NCI-H526 (cell line): ENCODE results near the gene CTCF.
A peak's percentile ranks its signal among the peaks of the same experiment; 100 is the strongest.
"Not testable (repeated sequence)": the region's sequence is repeated elsewhere in the genome, so short reads cannot be mapped to it uniquely, and the experiment has no call there.

Experiments used
- DNase-seq, 2 experiments: peaks; one replicate each; lab custom pipeline; 2025; lab: John Stamatoyannopoulos, UW

The CTCF gene

GRCh38 chr16:67562526-67562917 is at the start of gene CTCF:
CTCF (plus strand) TSS chr16:67562526; CDS start chr16:67610833, 48,307 bp downstream.
- DNase-seq, result peak in 1 of 2 experiments; percentile 79

DNA sequence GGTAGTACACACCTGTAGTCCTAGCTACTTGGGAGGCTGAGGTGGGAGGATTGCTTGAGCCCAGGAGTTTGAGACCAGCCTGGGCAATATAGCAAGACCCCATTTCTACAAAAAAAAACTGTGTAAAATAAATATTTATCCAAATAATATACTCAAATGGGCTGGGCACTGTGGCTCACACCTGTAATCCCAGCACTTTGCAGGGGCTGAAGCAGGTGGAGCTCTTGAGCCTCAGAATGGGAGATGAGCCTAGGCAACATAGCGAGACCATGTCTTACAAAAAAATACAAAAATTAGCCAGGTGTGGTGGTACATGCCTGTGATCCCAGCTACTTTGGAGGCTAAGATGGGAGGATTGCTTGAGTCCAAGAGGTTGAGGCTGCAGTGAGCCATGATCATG is 48.4 kb upstream of the CTCF start:
- not testable (repeated sequence) for DNase-seq

GRCh38 chr16:67514382-67514828 is 47.9 kb upstream of the CTCF start:
- DNase-seq, result peak; percentile 36 to 76

- no peak for DNase-seq
Measured at GRCh38 chr16:67516296-67517154, 45.8 kb upstream of the CTCF start.

GRCh38 chr16:67517155-67517445 is 45.2 kb upstream of the CTCF start:
- DNase-seq, result no peak

DNA sequence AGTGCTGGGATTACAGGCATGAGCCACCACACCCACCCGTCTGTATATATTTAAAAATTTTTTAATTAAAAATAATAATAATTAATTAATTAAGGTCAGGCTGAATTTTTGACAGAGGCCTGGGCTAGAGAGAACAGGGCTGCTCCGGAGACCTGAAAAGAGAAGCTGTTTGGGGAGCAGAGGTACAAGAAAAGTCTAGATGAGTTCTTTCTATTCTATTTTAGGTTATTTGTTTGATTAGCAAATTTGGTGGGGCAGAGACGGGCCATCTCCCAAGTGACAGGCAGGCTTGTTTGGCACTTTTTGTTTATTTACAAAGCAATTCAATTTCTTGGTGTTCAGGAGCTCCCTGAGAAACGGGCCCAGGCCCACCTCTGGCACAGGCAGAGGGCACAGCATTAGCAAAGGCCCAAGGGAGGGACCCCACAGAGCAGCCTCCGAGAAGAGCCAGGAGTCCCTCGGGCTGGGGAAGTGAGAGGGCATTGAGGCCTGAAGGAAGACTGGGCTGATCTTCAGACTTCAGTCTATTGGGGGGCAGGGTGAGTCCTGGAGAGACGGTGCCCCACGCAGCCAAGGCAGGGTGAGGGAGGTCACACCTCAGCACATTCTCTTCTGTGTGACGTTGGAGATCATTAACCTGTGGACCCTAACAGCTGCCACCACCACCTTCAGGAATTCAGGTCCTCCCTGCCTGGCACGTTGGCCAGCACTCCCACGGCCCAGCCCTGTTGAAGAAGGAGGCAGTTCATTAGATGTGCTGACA is 44.5 kb upstream of the CTCF start:
- DNase-seq, result no peak

DNA sequence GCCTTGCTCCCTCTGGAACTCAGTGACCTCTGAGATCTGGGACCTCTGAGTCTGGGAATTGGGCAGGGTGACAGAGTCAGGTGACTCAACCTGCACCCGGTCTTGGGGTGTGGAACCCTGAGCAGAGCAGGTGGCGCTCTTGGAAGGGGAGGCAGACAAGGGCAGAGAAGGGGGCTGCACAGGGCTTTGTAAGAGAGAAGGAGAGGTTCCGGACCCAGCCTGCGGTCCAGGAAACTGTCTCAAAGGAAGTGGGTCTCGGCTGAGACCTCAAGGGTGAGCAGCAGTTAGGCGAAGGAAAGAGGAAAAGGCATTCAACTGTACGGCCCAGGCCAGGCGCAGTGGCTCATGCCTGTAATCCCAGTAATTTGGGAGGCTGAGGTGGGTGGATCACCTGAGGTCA is 43.6 kb upstream of the CTCF start:
- no peak for DNase-seq

DNA sequence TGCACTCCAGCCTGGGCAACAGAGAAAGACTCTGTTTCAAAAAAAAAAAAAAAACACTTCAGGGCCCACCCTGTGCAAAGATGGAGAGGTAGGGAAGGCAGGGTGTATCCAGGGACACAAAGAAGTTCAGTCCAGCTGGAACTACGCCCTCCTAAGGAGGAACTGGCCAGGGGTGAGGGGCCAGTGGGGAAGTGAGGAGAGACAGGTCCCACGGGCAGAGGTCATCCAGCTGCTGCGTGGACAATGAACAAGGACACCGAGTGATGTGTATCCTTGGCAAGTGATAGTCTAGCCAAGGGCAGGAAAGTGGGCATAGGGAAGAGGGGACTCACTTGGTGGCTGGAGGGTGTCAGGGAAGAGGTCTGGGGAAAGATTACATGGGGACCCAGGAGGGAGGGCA is 43.1 kb upstream of the CTCF start:
- no peak for DNase-seq

DNA sequence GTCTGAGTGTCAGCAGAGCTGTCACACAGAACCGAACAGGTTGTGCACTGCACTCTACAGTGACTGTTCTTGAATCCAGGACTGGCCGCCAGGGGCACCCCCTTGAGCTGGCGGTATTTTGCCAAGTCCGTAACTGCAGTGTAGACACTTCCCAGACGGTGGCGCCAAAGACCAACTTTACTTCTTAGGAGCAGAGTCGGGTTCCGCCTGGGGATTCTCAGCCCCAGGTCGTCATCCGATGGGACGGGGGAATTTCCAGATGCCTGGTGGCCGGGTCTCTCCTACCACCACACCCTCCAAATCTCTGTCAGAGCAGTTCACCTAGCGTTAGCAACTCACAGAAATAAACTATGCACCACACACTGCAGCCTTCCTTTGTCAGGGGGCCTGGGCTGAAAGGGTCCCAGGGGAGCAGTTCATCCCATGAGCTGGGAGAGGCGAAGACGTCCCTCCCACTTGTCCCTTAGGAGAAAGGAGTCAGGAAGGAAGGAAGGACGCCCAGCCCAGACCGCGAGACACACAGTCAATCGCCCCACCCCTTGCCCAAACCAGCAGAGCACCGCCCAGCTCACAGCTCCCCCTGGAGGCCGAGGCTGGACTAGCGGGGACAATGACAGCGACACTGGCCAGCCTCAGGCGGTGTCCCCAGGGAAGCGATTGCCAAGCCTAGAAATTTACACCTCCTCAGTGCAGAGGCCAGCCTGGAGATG is 41.1 kb upstream of the CTCF start:
- peak; percentile 87 to 93 for DNase-seq

DNA sequence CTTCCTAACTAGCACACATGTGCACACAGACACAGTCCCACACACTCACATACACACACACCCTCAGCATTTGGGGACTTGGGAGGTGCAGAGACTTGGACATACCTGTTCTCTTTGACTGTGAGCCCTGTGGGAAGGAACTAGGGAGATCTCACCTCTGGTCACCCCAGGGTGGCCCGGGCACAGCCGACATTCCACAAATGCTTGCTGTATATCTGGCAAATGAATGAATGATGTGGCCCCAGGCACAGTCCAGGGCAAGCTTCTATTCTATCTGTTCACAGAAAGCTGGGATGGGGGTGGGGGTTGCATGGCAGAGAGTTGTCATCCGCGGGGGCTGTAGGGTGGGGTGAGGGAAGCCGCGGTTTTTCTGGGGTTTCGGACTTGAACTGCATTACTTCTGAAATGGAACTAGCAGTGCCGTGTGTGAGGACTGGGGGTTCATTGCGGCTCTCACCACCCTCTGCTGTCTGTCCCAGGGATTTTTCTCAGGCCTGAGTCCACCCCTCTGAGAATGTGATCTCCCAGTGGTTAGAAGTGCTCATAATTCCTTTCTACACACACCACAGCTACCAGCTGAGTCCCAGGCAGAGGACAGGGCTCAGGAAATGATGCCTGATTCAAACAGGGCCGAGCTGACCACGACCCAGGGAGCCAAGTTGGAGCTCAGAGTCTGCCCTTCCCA is 37.0 kb upstream of the CTCF start:
- no peak for DNase-seq

DNA sequence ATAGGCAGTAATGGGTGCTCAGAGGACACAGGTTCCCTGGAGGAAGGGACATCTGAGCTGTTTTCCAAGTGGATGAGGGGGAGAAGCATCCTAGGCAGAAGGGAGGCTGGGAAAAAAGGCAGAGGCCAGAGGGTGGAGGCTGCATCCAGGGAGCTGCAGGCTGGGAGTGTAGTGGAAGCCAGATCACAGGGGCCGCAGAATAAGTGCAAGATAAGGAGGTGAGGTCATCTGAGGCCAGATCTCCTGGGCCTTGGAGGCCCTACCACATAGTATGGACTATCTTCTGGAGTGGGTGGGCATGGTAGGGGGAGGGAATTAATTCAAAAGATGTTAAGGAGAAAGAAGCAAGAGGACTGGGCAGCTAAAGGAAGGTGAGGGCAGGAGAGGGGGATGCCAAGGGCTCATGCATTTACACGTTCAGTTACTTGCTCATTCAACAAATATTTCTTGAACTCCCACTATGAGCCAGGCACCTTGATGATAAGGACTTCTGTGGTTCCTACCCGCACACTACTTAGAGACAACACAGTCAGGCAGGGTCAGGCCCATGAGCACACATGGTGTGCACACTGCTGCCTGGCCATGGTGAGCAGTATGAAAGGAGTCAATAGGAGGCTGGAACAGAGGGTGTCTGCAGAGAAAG is 36.1 kb upstream of the CTCF start:
- no peak for DNase-seq

- DNase-seq, result peak in 1 of 2 experiments; percentile 52
Measured at GRCh38 chr16:67528222-67528869, 34.0 kb upstream of the CTCF start, which contains the start of gene RIPOR1. RIPOR1 (plus strand) TSS chr16:67528829; CDS start chr16:67538447, 9,618 bp downstream.

DNA sequence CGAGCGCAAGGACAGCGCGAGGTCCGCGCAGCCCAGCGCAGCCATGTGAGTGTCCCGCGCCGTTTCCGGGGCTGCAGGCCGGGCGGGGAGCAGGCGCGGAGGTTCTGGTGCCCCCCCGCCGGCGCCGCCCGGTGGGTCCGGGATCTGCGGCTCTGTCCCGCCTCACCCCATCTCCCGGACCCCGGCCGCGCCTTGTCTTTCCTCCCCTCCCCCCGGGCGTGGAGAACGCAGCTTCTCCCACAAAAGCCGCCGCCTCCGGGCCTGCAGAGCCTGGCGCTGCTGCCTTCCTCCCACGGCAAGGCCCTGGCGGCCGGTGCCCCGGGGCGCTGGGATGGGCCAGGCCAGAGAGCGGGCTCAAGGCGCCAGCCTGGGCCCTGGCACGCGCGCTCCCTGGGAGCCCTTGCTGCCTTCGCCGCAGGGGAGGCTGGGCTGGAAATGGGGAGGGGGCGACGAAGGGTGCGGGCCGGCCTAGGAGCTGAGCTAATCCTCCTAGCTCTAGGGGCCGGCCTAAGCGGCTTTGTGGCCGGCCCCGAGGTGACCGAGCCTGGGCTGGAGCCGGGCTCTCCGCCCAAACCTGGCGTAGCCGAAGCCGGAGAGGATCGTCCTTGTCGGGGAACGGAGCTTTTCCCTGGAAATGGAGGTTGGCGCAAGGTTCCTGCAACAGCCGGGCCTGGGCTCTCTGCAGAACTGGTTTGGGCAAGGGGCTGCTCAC is 33.3 kb upstream of the CTCF start:
- peak in 1 of 2 experiments; percentile 56 for DNase-seq

DNA sequence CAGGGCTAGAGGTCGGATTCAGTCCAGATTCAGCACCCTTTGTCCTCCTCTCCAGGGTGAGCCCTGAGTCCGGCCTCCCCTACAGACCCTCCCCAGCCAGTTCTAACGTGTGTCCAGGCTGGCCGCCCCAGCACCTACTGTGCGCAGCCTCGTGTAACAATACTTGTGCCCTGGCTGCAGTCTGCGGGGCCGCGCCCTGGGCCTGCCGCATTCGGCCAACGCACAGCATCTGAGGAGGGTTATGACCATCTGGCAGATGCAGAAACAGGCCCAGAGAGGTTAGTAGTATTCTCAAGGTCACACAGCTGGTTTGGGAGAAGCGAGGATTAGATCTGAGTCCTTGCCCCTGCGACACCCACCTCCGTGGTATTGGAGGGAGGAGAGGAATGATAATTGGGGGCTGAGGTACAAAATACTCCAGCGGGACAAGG is 32.7 kb upstream of the CTCF start:
- DNase-seq, result no peak

DNA sequence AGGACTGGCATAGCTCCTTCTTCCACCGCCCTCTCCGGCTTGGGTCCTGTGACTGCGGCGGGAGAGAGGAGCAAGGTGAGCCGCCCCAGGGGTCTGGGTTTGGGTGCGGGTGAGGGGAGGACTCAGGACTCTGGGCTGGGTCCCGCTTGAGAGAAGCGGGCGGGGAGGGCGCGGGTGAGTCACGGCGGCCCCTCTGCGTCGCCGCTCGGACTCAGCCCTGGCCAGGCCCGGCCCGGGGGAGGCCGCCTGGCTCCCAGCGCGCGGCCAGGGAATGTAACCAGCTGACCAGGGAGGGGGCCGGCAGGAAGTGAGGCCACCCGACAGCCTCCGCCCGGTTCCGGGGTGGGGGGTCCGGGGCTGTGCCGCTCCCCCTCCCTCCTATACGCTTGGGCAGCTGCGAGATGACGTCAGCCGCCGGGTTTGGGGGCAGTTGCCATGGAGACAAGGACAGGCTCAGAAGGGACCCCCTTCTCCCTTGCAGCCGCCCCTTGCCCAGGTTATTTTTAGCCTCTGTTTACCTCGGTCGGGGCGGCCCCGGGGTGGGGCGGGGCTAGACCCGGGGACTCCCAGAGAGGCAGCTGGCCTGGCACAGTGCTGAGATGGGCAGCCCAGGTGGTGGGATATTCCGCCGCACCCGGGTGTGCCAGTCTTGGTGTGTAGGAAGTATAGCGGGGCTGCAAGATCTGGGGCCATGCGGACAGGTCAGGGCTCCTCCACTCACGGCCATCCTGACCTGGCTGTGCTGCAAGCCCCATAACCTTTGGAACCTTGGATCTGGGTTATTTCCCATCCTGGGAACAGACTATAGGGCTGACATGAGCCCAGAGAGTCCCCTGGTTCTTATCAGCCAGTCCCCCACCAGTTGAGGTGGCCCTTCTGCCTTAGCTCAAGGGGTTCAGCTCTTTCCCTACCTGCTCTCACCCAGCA is 32.0 kb upstream of the CTCF start:
- DNase-seq, result peak in 1 of 2 experiments; percentile 43

DNA sequence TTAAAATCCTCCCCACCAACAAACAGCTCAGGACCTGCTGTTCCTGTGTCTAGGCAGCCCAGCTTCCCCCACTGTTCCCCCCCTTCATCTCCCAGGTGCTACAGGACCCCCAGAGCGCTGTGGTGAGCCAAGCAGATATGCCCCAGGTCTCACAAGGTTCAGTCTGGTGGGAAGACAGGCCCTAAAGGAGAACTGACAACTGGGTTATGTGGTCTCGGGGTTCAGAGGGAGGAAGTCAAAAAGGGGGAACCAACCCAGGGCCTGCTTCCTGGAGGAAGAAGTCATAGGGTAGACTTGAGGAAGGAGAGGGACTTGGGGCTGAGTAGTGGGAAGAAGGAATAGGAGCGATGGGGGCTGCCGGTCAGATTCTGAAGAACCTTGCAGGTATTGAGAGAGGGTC is 31.1 kb upstream of the CTCF start:
- DNase-seq, result no peak

DNA sequence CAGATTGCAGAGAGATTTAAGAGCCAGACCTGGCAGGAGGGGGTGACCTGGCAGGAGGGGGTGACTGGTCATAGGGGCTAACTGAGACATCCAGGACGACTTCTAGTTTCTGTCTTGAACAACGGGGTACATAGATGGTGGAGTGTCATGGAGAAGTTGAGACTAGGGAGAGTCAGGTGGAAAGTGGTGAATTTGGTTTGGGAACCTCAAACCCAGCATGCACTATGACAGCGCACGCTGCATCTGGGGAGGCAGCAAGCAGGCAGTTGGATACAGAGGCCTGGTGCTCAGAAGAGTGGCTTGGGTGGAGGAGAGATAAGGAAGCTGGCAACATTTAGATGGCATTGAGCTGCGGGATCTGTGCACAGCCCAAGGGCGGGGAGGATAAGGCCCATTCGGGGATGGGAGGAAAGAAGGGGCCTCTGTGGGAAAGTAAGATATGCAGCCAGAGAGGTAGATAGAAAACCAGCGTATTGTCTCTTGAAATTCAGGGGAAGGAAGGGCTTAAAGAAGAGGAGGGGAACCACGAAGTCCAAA is 29.2 kb upstream of the CTCF start:
- DNase-seq, result no peak

- not testable (repeated sequence) for DNase-seq
Measured at GRCh38 chr16:67533987-67534386, 28.3 kb upstream of the CTCF start.

DNA sequence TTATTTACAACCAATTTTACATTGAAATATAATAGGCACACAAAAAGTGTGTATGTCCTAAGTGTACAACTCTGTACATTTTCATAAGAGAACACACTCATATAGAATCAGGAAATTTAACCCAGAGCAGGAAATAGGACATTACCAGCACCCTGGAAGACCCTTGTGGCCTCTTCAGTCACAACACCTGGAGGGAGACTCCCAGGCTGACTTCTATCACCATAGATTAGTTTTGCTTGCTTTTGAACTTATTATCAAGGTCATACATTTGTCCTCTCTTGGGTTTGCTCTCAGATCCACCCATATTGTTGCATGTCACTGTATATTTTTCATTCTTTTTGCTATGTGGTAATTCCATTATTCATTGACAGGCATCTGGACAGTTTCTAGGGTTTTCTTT is 27.9 kb upstream of the CTCF start:
- no peak for DNase-seq
